ENCODE results near the gene SUSD1.
"Not testable (repeated sequence)": the region's sequence is repeated elsewhere in the genome, so short reads cannot be mapped to it uniquely, and the experiment has no call there.

Gene SUSD1

GRCh38 chr9:112200711-112201110 lies 25.6 kb upstream of the SUSD1 start:
- DNase-seq (ENCODE audit: low read depth) = no peak
- no peak overlapping the region for H3K4me3 ChIP-seq (ENCODE audit: control insufficient read depth, low read depth, low read length)
- TF ChIP-seq, protein P1, sequence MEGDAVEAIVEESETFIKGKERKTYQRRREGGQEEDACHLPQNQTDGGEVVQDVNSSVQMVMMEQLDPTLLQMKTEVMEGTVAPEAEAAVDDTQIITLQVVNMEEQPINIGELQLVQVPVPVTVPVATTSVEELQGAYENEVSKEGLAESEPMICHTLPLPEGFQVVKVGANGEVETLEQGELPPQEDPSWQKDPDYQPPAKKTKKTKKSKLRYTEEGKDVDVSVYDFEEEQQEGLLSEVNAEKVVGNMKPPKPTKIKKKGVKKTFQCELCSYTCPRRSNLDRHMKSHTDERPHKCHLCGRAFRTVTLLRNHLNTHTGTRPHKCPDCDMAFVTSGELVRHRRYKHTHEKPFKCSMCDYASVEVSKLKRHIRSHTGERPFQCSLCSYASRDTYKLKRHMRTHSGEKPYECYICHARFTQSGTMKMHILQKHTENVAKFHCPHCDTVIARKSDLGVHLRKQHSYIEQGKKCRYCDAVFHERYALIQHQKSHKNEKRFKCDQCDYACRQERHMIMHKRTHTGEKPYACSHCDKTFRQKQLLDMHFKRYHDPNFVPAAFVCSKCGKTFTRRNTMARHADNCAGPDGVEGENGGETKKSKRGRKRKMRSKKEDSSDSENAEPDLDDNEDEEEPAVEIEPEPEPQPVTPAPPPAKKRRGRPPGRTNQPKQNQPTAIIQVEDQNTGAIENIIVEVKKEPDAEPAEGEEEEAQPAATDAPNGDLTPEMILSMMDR (IDR thresholded peaks at IDR 0.05; ENCODE audit: control insufficient read depth, insufficient read depth, low read depth, low read length, missing control alignments) = no peak

GRCh38 chr9:112198646-112199045 lies 23.5 kb upstream of the SUSD1 start:
- DNase-seq (ENCODE audit: low read depth) = no peak

DNA sequence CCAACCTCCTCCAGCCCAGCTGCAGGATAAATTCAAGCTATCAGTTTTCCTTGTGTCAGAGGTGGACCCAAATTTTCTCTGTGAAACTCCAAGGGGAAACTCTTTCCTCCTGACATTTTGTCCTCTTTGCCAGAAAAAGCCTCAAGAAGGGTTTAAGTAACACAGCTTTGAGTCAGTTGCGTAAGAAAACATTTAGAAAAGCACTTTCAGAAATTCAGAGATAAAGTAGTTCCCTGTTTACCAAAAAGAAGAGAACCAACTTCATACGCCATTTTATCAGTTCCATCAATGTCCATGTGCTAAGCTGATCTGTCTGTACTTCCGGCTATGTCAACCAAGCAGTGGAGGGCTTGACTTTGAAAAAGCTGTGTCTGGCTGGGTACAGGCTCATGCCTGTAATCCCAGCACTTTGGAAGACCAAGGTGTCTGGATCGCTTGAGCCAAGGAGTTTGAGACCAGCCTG lies 19.9 kb upstream of the SUSD1 start:
- DNase-seq (ENCODE audit: low read depth) = no peak
- TF ChIP-seq, protein P1 (IDR thresholded peaks at IDR 0.05; ENCODE audit: control insufficient read depth, insufficient read depth, low read depth, low read length, missing control alignments) = no peak
- H3K4me3 ChIP-seq (ENCODE audit: control insufficient read depth, low read depth, low read length) = no peak overlapping the region

More at GRCh38 chr9:112198646-112199045, 23.5 kb upstream of the SUSD1 start:
- no peak overlapping the region for H3K4me3 ChIP-seq (ENCODE audit: control insufficient read depth, low read depth, low read length)
- TF ChIP-seq, protein P1 (IDR thresholded peaks at IDR 0.05; ENCODE audit: control insufficient read depth, insufficient read depth, low read depth, low read length, missing control alignments) = no peak

GRCh38 chr9:112193572-112194288 lies 18.6 kb upstream of the SUSD1 start:
- TF ChIP-seq, protein P1 (IDR thresholded peaks at IDR 0.05; ENCODE audit: control insufficient read depth, insufficient read depth, low read depth, low read length, missing control alignments) = no peak
- H3K4me3 ChIP-seq (ENCODE audit: control insufficient read depth, low read depth, low read length) = no peak overlapping the region
- no peak for DNase-seq (ENCODE audit: low read depth)

GRCh38 chr9:112190320-112190719 lies 15.2 kb upstream of the SUSD1 start:
- not testable (repeated sequence) for DNase-seq (ENCODE audit: low read depth); H3K4me3 ChIP-seq (ENCODE audit: control insufficient read depth, low read depth, low read length)

GRCh38 chr9:112188884-112189283 lies 13.8 kb upstream of the SUSD1 start:
- TF ChIP-seq, protein P1 (IDR thresholded peaks at IDR 0.05; ENCODE audit: control insufficient read depth, insufficient read depth, low read depth, low read length, missing control alignments) = no peak
- H3K4me3 ChIP-seq (ENCODE audit: control insufficient read depth, low read depth, low read length) = no peak overlapping the region
- DNase-seq (ENCODE audit: low read depth) = no peak

GRCh38 chr9:112187404-112187803 lies 12.3 kb upstream of the SUSD1 start:
- TF ChIP-seq, protein P1 (IDR thresholded peaks at IDR 0.05; ENCODE audit: control insufficient read depth, insufficient read depth, low read depth, low read length, missing control alignments) = no peak
- DNase-seq (ENCODE audit: low read depth) = no peak
- H3K4me3 ChIP-seq (ENCODE audit: control insufficient read depth, low read depth, low read length) = no peak overlapping the region
